Measurements from ENCODE around the gene FUBP1. TPM values are rescaled to one million over a fixed set of nuclear protein-coding genes. Genes with fewer than 3 reads are reported as not detected.

FUBP1 gene
- polyA plus RNA-seq, 1 of the 3 experiments (the other 2 are of a cell fraction): 64.1 TPM

DNA sequence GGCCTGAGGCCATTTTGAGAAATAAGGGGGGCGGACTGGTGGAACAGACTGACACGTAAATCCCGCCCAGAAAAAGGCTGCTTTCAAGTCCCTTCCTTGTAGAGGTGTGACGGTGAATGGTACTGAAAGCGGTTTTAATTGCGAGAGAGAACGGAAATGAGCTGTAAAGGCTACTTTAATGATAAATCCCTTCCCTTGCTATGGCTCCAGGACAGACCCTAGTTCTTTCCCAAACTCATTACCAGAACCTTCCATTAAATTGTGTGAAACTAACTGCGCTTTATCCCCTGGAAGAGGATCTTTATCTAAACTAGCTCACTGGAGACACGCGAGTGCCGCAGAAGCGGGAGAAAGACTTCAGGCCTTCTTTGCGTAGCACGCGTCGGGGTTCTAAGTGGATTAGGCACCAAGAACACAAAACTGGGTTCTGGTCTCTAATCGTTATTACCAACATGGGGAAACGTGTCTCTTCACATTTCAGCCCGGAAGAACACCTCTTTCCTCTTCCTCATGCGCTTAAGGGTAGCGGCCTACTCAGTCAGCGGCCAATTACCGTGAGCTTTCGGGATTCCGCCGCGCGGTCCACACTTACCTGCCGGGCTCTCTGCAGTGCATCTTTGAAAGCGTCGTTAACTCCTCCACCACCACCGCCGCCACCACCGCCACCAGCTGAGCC is 441 bp downstream of the FUBP1 start:
- Histone ChIP-seq H3K4me2 (peak overlapping the region; percentile 87), H3K27ac (ENCODE audit: low read depth in 2 of 2, low read length in 1 of 2) (peak overlapping the region; percentile 96 to 99), H3K9me3 (no peaks in the 10 kb centered on the region), H4K20me1 (ENCODE audit: insufficient read depth) (peaks cover 47% of the 10 kb centered on the region), H2AFZ (ENCODE audit: low read depth) (peak overlapping the region; percentile 14; the same call in 1 of the 2 replicates), H3K36me3 (replicated peaks in 1 of 2; ENCODE audit: control insufficient read depth in 1 of 2, insufficient read depth in 2 of 2, low read length in 1 of 2) (peaks cover 11 to 43% of the 10 kb centered on the region in 2 experiments), H3F3A (replicated peaks; ENCODE audit: insufficient read depth) (peaks cover 22% of the 10 kb centered on the region), H3K9me2 (no peaks in the 10 kb centered on the region), H3K79me2 (ENCODE audit: insufficient read depth) (peaks cover 94% of the 10 kb centered on the region), H3K4me3 (ENCODE audit: low read depth in 2 of 2, low read length in 1 of 2) (peak overlapping the region; percentile 88 to 91), H3K4me1 (ENCODE audit: control insufficient read depth in 1 of 2, insufficient read depth in 2 of 2, low read depth in 1 of 2, low read length in 1 of 2) (peaks cover 9 to 14% of the 10 kb centered on the region in 2 experiments), H3K9ac (peak overlapping the region; percentile 100), H3K27me3 (ENCODE audit: insufficient read depth) (no peaks in the 10 kb centered on the region)
- ChIA-PET CTCF (interaction anchor here (1.0 kb wide), 2 partner anchors 58 to 136 kb away, joined by 3 to 4 read pairs; no protein-coding TSS in a partner anchor), POLR2A (interaction anchor here (0.7 to 1.9 kb wide), 8 partner anchors 10 to 949 kb away, joined by 3 to 26 read pairs (median 4); partner anchors contain the start of genes DNAJB4 and MIGA1)
- DNase-seq: peak; percentile 74
- WGBS (ENCODE audit: low lambda C conversion rate): under 1% methylated on average over 34 of the region's 34 CpGs
- TF ChIP-seq, protein P1, sequence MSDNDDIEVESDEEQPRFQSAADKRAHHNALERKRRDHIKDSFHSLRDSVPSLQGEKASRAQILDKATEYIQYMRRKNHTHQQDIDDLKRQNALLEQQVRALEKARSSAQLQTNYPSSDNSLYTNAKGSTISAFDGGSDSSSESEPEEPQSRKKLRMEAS (IDR thresholded peaks at IDR 0.05; ENCODE audit: low read depth): no peak; the same call in 1 of the 2 replicates
- TF ChIP-seq, protein P2, sequence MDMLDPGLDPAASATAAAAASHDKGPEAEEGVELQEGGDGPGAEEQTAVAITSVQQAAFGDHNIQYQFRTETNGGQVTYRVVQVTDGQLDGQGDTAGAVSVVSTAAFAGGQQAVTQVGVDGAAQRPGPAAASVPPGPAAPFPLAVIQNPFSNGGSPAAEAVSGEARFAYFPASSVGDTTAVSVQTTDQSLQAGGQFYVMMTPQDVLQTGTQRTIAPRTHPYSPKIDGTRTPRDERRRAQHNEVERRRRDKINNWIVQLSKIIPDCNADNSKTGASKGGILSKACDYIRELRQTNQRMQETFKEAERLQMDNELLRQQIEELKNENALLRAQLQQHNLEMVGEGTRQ (IDR thresholded peaks at IDR 0.05; ENCODE audit: borderline replicate concordance, low read depth, low read length): no peak
- TF ChIP-seq RAD21 (IDR thresholded peaks at IDR 0.05; ENCODE audit: low read length) (no peak), GATA2 (CRISPR knock-in tag; IDR thresholded peaks at IDR 0.05) (no peak), NFIC (IDR thresholded peaks at IDR 0.05; ENCODE audit: borderline replicate concordance) (no peak), PBX3 (IDR thresholded peaks at IDR 0.05) (peak; percentile 40; the same call in 1 of the 2 replicates), MEF2A (IDR thresholded peaks at IDR 0.05; ENCODE audit: borderline replicate concordance, low read depth) (no peak), TAF1 (IDR thresholded peaks at IDR 0.05; ENCODE audit: borderline replicate concordance, low read depth, low read length) (no peak; the same call in 1 of the 2 replicates), RFX5 (IDR thresholded peaks at IDR 0.05; ENCODE audit: low read length) (no peak), ZBTB33 (IDR thresholded peaks at IDR 0.05; ENCODE audit: borderline replicate concordance, low read depth) (no peak), CTCF (IDR thresholded peaks at IDR 0.05) (no peak), FOXM1 (IDR thresholded peaks at IDR 0.05; ENCODE audit: low read depth) (no peak), TCF12 (IDR thresholded peaks at IDR 0.05) (no peak), YY1 (IDR thresholded peaks at IDR 0.05; ENCODE audit: low read depth) (peak; percentile 74; the same call in 1 of the 2 replicates), SMC3 (IDR thresholded peaks at IDR 0.05; ENCODE audit: low read depth, low read length) (no peak), FOXJ3 (CRISPR knock-in tag; IDR thresholded peaks at IDR 0.05) (no peak), CHD2 (IDR thresholded peaks at IDR 0.05; ENCODE audit: low read length, partially characterized antibody) (peak; percentile 82), FOSL2 (IDR thresholded peaks at IDR 0.05; ENCODE audit: borderline replicate concordance, low read depth) (no peak), TEAD4 (IDR thresholded peaks at IDR 0.05; ENCODE audit: borderline replicate concordance, insufficient read depth) (no peak), EZH2phosphoT487 (IDR thresholded peaks at IDR 0.05; ENCODE audit: borderline replicate concordance, low read depth) (no peak), IRF3 (IDR thresholded peaks at IDR 0.05; ENCODE audit: low read depth, low read length) (no peak), JUND (IDR thresholded peaks at IDR 0.05) (no peak), POLR2AphosphoS5 (IDR thresholded peaks at IDR 0.05; ENCODE audit: low read depth, low read length) (peak; percentile 68; the same call in 1 of the 2 replicates), EP300 (IDR thresholded peaks at IDR 0.05; ENCODE audit: borderline replicate concordance in 1 of 2, low read depth in 1 of 2, low read length in 1 of 2) (no peak; a peak in 1 of 4 replicates), RCOR1 (IDR thresholded peaks at IDR 0.05; ENCODE audit: low read length) (no peak)
